HCT116 (cell line): ENCODE results near the gene PRMT5. TPM values are rescaled to one million over a fixed set of nuclear protein-coding genes. Genes with fewer than 3 reads are reported as not detected.
A peak's percentile ranks its signal among the peaks of the same experiment; 100 is the strongest.

Source experiments
- ATAC-seq: fragments of 200-7000 bp; cut with Tn5 transposase; 2 replicates; pipeline ENCODE4 v1.9.1; 2020; ENCODE audit warnings: mild to moderate bottlenecking, moderate library complexity
- BruUV-seq: library from RNA; stranded (reverse); fragments of 400-500 nt; replicated peaks from 2 replicates; lab custom pipeline; 2021; lab: Mats Ljungman, UMichigan
- CTCF ChIA-PET: fragments of 300-600 bp; sonication (Branson Sonifier 250); formaldehyde crosslinking; loops from one replicate; lab custom pipeline; 2021; ENCODE audit warnings: antibody characterized with exemption; lab: Charles Lee
- POLR2A ChIA-PET: fragments of 300-600, 350-600 bp; sonication (Branson Sonifier 250); formaldehyde crosslinking; loops from one replicate; lab custom pipeline; 2021; ENCODE audit warnings: antibody characterized with exemption; lab: Charles Lee
- RAD21 ChIA-PET, 2 experiments: fragments of 300-600 bp; sonication (Branson Sonifier 250); formaldehyde crosslinking; loops; one replicate each; lab custom pipeline; 2023; ENCODE audit warnings: low total read pairs in 2 of 2; ENCODE audit not compliant: uncharacterized antibody in 2 of 2, unreplicated experiment in 2 of 2, low non-redundant PET in 1 of 2; lab: Charles Lee
- DNase-seq: peaks from one replicate; pipeline ENCODE4 v3.0.0-alpha.2; 2010; ENCODE audit warnings: low read depth, low spot score
- H2AFZ ChIP-seq: fragments of 200-600 bp; shearing (Covaris generic), sonication (generic); 2 replicates; pipeline ENCODE4 v1.6.1; 2017; ENCODE audit warnings: low read depth, mixed run types, mixed read lengths, antibody characterized with exemption, low read length; ENCODE audit not compliant: poor library complexity, severe bottlenecking
- H3K27ac ChIP-seq: 2 replicates; pipeline ENCODE4 v1.5.1; 2012; ENCODE audit warnings: low read depth, low read length
- H3K27me3 ChIP-seq: fragments of 200-600 bp; sonication (generic); 2 replicates; pipeline ENCODE4 v1.6.1; 2016; ENCODE audit warnings: mixed run types, low read length, mixed read lengths; ENCODE audit not compliant: insufficient read depth
- H3K36me3 ChIP-seq, 2 experiments: fragments of 200-500 bp in 1 of 2; fragments of 200-600 bp in 1 of 2; sonication (Bioruptor generic) in 1 of 2; sonication (generic) in 1 of 2; 2 replicates each; pipeline versions ENCODE4 v1.5.1 to v1.6.1; 2014 to 2016; ENCODE audit warnings: low read length in 2 of 2, inconsistent platforms in 1 of 2, mixed read lengths in 1 of 2, mixed run types in 1 of 2; ENCODE audit not compliant: insufficient read depth in 2 of 2, control insufficient read depth in 1 of 2
- H3K4me1 ChIP-seq, 2 experiments: fragments of 200-600 bp in 1 of 2; sonication (generic) in 1 of 2; 2 replicates each; pipeline versions ENCODE4 v1.5.1 to v1.6.1; 2012 to 2017; ENCODE audit warnings: low read length in 2 of 2, inconsistent platforms in 1 of 2, mild to moderate bottlenecking in 1 of 2, mixed read lengths in 1 of 2, mixed run types in 1 of 2, moderate library complexity in 1 of 2; ENCODE audit not compliant: insufficient read depth in 2 of 2, control insufficient read depth in 1 of 2
- H3K4me2 ChIP-seq: fragments of 200-600 bp; sonication (generic); 2 replicates; pipeline ENCODE4 v1.6.1; 2017; ENCODE audit warnings: mixed run types, low read length, mixed read lengths
- H3K4me3 ChIP-seq, 2 experiments: fragments of 200-600 bp in 1 of 2; sonication (generic) in 1 of 2; replicated peaks in 1 of 2; 2 replicates each; pipeline ENCODE4 v1.5.1; 2011 to 2016; ENCODE audit warnings: low read length in 2 of 2, control low read depth in 1 of 2, low read depth in 1 of 2, mild to moderate bottlenecking in 1 of 2, mixed read lengths in 1 of 2, mixed run types in 1 of 2
- H3K79me2 ChIP-seq: fragments of 200-600 bp; sonication (generic); 2 replicates; pipeline ENCODE4 v1.6.1; 2017; ENCODE audit warnings: mild to moderate bottlenecking, mixed run types, low read length, moderate library complexity, mixed read lengths; ENCODE audit not compliant: insufficient read depth
- H3K9ac ChIP-seq: fragments of 200-600 bp; sonication (generic); 2 replicates; pipeline ENCODE4 v1.6.1; 2016; ENCODE audit warnings: low read length, mixed read lengths
- H3K9me2 ChIP-seq: fragments of 200-600 bp; sonication (generic), shearing (Covaris generic); 2 replicates; pipeline ENCODE4 v1.6.1; 2017; ENCODE audit warnings: mixed run types, mild to moderate bottlenecking, moderate library complexity; ENCODE audit not compliant: insufficient read depth
- H3K9me3 ChIP-seq, 2 experiments: fragments of 200-500 bp in 1 of 2; fragments of 200-600 bp in 1 of 2; sonication (Bioruptor generic) in 1 of 2; sonication (generic) in 1 of 2; 2 replicates each; pipeline ENCODE4 v1.6.1; 2014 to 2017; ENCODE audit warnings: low read length in 2 of 2, mixed read lengths in 2 of 2, inconsistent platforms in 1 of 2, low read depth in 1 of 2, mild to moderate bottlenecking in 1 of 2, mixed run types in 1 of 2, moderate library complexity in 1 of 2; ENCODE audit not compliant: control insufficient read depth in 1 of 2, insufficient read depth in 1 of 2
- H4K20me1 ChIP-seq: fragments of 200-600 bp; sonication (generic), shearing (Covaris generic); 2 replicates; pipeline ENCODE4 v1.6.1; 2017; ENCODE audit warnings: mixed run types, mild to moderate bottlenecking, moderate library complexity; ENCODE audit not compliant: insufficient read depth
- CBX3 ChIP-seq: IDR thresholded peaks from 2 replicates; pipeline ENCODE4 v1.6.1; 2012; ENCODE audit warnings: low read depth
- CTCF ChIP-seq, 3 experiments: fragments of 200-600 bp in 1 of 3; sonication (generic) in 1 of 3; IDR thresholded peaks in 2 of 3; conservative IDR thresholded peaks in 1 of 3; 2 replicates each; pipeline ENCODE4 v1.5.1; 2012 to 2017; ENCODE audit warnings: low read depth in 2 of 3, low read length in 2 of 3, antibody characterized with exemption in 1 of 3, borderline replicate concordance in 1 of 3, control low read depth in 1 of 3, mild to moderate bottlenecking in 1 of 3, mixed read lengths in 1 of 3, mixed run types in 1 of 3, moderate library complexity in 1 of 3; ENCODE audit not compliant: insufficient read depth in 1 of 3
- FOSL1 ChIP-seq: IDR thresholded peaks from 2 replicates; pipeline ENCODE4 v1.6.1; 2012; ENCODE audit warnings: low read depth
- POLR2A ChIP-seq: IDR thresholded peaks from 2 replicates; pipeline ENCODE4 v1.7.0; 2011; ENCODE audit warnings: borderline replicate concordance; ENCODE audit not compliant: insufficient read depth, insufficient read length; ENCODE audit errors: extremely low read depth
- POLR2AphosphoS5 ChIP-seq: IDR thresholded peaks from 2 replicates; pipeline ENCODE4 v1.6.1; 2011; ENCODE audit warnings: mild to moderate bottlenecking, low read depth, low read length, moderate library complexity
- SIN3A ChIP-seq: IDR thresholded peaks from 2 replicates; pipeline ENCODE4 v1.6.1; 2012; ENCODE audit warnings: low read depth
- SP1 ChIP-seq: IDR thresholded peaks from 2 replicates; pipeline ENCODE4 v1.6.1; 2012; ENCODE audit warnings: low read depth
- YY1 ChIP-seq: IDR thresholded peaks from 2 replicates; pipeline ENCODE4 v1.6.1; 2011; ENCODE audit warnings: low read length, low read depth, moderate library complexity, mild to moderate bottlenecking; ENCODE audit not compliant: insufficient replicate concordance; ENCODE audit errors: extremely low read depth
- ZBTB33 ChIP-seq: IDR thresholded peaks from 2 replicates; pipeline ENCODE4 v1.6.1; 2011; ENCODE audit warnings: mild to moderate bottlenecking, low read length, moderate library complexity; ENCODE audit not compliant: insufficient replicate concordance; ENCODE audit errors: extremely low read depth
- intact Hi-C: fragments of 100-400 bp; cut with micrococcal nuclease; formaldehyde crosslinking; loops from 2 replicates; pipeline ENCODE4 v1.10.0; 2022
- total RNA-seq: library from RNA; stranded (reverse); gene quantifications from one replicate; pipeline ENCODE4 v1.2.1, GENCODE V29; 2021; ENCODE audit not compliant: unreplicated experiment

PRMT5 gene
- total RNA-seq, 1 experiment from 2014 or later = 186 TPM

DNA sequence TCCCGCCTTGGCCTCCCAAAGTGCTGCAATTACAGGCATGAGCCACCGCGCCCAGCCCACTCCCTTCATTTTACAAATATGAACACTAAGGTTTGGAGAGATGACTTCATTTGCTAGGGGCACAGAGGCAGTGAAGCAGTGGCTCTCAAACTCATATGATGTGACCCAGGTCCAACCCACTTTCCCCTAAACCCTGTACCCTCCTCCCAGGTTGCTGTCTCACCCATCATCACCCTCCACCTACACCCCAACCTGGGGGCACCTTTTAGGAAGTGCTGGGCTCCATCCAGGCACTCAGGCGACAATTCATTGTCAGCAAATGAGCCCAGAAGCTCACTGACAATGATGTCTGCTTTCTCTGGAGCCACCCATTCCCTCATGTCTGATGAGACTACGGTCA is 5.4 kb downstream of the PRMT5 start:
- H3K79me2 ChIP-seq = peaks cover 40% of the 10 kb centered on the region
- H3K4me2 ChIP-seq = no peak overlapping the region
- no peak for DNase-seq
- ChIA-PET CTCF (no interaction called here), POLR2A (no interaction called here), RAD21 (no interaction called here)
- no peaks in the 10 kb centered on the region for H3K27me3 ChIP-seq
- H2AFZ ChIP-seq = no peak overlapping the region
- no peaks in the 10 kb centered on the region for H3K9me3 ChIP-seq
- H3K27ac ChIP-seq = no peak overlapping the region
- H3K4me3 ChIP-seq = no peak overlapping the region
- H3K9ac ChIP-seq = no peak overlapping the region
- no peaks in the 10 kb centered on the region for H4K20me1 ChIP-seq
- H3K9me2 ChIP-seq = no peaks in the 10 kb centered on the region
- peaks cover 14 to 49% of the 10 kb centered on the region in 2 experiments for H3K4me1 ChIP-seq
- peaks cover 46 to 57% of the 10 kb centered on the region in 2 experiments for H3K36me3 ChIP-seq
- no peak for ATAC-seq
- no TSS peak for BruUV-seq
- intact Hi-C loops = no loop called here
- TF ChIP-seq YY1 = no peak

GRCh38 chr14:22922294-22922693 is 6.9 kb downstream of the PRMT5 start:
- H3K36me3 ChIP-seq = peaks cover 44 to 55% of the 10 kb centered on the region in 2 experiments
- peaks cover 9 to 41% of the 10 kb centered on the region in 2 experiments for H3K4me1 ChIP-seq
- H3K9me2 ChIP-seq = no peaks in the 10 kb centered on the region
- no peaks in the 10 kb centered on the region for H4K20me1 ChIP-seq
- no peak overlapping the region for H3K9ac ChIP-seq
- POLR2A ChIA-PET = interaction anchor here (1.0 kb wide), 1 partner anchor 33 kb away, joined by 3 read pairs; no protein-coding TSS in a partner anchor
- no peak for DNase-seq
- peak overlapping the region; percentile 0; the same call in 1 of the 2 replicates for H3K27ac ChIP-seq
- no peak overlapping the region for H3K4me3 ChIP-seq
- no peaks in the 10 kb centered on the region for H3K9me3 ChIP-seq
- H3K27me3 ChIP-seq = no peaks in the 10 kb centered on the region
- no peak overlapping the region for H2AFZ ChIP-seq
- ATAC-seq = no peak
- no peak for TF ChIP-seq FOSL1
- no peak for TF ChIP-seq ZBTB33
- no peak for TF ChIP-seq YY1
- TF ChIP-seq POLR2A = no peak
- no peak for TF ChIP-seq CBX3
- TF ChIP-seq CTCF (IDR thresholded peaks at IDR 0.05 in 2 of 3, conservative IDR thresholded peaks at IDR 0.05 in 1 of 3; ENCODE audit: borderline replicate concordance in 1 of 3, insufficient read depth in 1 of 3, low read depth in 2 of 3, low read length in 2 of 3) = no peak
- TF ChIP-seq SP1 = no peak
- TF ChIP-seq SIN3A = no peak
- no peak for TF ChIP-seq POLR2AphosphoS5
- peaks cover 38% of the 10 kb centered on the region for H3K79me2 ChIP-seq
- CTCF ChIA-PET = no interaction called here
- RAD21 ChIA-PET = no interaction called here
- no peak overlapping the region for H3K4me2 ChIP-seq
- BruUV-seq = no TSS peak
- intact Hi-C loops = no loop called here
